ENCODE results near the gene SRI.

SRI gene

DNA sequence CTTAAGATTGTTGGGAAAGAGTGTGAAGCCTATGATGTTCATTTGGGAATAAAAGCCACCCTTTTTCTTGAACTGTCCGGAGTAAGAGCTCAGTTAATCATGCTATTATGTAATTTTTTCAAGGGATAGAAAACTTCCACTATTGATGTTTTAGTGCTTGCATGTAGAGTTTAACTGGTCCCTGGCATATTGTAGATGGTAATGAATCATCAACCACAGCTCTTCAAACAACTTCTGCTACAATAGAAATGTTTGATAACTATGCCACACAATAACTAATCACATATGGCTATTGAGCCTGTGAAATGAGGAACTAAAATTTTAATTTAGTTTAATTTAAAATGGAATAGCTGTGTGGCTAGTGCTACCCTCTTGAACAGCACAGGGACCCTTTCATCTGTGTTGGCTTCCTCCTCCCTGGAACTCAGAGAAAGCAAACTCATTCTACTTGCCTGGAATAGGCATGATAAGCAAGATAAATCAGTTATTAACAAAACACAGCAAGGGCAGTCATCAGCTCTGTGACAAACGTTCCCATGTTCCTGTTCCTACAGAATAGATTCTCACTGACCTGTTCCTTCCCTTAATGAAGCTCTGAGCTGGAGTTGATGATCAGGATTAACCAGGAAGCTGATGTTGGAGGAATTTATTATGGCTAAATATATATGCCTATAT lies 4.9 kb upstream of the SRI start:
- ATAC-seq: no peak

DNA sequence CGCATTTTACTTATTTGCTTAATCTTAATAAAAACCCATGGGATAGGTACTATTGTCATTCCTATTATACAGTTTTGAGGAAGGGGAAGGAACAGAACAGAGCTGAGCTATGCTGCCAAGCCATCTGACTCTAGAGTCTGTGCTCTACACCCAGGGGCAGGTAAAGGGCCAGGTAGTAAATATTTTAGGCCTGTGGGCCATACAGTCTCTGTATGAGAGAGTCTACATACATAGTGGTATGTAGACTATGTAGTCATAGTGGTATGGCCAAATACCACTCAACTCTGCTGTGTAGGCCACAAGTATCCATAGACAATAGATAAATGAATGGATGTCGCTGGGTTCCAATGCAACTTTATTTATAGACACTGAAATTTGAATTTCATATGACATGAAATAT lies 3.4 kb upstream of the SRI start:
- no peak for ATAC-seq

DNA sequence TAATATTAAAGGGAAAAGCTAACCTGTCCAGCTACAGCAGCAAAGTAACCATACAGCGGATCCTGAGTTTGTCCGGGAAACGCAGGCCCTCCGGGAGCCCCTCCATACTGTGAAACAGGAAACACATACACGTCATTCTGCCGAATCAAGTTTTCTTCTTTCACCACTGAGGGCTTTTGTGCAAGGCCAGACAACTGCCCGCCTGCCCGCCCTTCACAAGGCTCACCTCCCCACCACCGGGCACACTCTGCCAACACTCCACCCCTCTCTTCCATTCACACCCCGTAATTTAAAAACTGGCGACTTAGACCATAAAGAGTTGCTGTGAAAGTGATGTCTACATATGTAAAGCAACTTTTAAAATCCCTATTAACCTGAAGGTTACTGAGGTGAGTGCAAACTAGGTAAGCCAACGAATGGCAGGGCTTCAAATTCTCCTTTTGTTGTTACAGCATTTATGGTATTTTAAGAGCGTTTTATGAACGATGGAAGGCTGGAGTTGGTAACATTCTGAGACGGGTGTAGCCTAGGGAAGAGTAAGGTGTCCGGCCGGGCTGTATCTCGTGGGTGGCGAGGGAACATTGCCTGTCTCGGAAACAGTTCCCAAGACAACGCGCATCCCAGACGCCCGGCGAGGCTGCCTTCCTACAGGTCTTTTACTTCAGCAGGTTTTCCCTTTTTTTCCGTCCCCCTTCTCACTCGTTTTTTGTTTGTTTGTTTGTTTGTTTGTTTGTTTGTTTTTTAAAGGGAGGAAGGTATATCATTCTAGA lies 817 bp downstream of the SRI start:
- ATAC-seq: no peak

DNA sequence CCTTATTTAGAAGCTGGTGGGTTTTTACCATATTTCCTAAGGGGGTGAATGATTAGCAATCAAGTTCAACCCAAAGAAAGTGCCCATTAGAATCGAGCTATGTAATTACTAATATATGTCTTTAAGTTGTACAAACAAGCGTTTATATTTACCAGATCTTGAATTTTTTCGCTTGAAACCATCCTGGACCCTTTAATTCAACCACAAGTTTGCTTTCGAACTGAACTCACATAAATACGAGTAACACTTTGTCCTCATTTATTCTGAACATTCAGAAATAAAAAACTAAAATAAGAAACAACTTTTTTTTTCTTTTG lies 1.5 kb downstream of the SRI start:
- no peak for ATAC-seq

DNA sequence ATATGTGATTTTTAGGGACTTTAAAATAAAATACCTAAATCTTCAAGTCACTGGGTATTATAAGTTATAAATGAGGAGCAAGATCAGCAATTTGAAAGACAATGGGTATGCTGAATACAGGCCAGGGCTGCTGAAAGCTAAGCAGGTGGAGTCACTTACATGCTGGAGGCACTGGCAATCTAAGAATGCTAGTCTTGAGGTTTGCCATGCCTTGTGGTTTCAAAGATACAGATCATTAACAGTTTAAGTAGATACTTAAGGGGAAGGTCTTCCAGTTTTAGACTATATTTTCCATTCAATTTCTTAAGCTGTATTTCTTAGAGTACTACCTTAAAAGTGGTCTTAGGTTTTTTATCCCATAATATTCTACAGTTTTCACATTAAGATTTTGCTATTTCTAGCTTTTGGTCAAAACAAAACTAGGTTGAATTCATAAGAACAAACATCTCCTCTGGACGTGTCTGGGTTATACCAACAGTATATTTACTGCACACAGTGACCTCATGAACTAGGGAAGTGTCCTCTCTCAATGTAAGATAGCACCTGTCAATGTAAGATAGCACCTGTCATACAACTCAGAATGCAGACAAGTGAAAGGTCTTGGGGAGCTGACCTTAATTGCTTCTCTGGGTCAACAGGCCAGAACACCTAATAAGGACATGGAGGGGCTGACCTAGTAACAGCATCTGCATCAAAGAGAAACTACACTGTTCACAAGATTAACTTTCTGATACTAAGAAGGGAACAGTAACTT lies 2.0 kb downstream of the SRI start:
- peak in 1 of 2 donors; percentile 9 for ATAC-seq

DNA sequence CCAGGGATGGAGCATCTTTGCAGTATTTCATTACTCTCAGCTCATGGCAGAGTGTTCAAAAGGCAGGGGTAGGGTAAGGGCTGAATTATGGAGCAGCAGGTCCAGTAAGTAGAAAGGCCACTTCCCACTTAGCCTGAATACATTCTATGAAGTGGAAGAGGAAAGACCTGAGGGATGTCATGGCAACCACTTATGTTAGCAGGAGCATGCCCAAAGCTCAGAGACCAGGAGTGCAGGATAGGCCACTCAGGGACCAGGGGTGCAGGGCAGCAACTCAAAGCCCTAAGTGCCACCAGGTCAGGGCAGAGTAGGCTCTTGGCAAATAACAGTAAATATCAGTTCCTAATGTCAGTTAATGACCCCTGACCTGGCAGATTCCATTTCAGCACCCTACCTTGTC lies 3.6 kb downstream of the SRI start:
- no peak for ATAC-seq

DNA sequence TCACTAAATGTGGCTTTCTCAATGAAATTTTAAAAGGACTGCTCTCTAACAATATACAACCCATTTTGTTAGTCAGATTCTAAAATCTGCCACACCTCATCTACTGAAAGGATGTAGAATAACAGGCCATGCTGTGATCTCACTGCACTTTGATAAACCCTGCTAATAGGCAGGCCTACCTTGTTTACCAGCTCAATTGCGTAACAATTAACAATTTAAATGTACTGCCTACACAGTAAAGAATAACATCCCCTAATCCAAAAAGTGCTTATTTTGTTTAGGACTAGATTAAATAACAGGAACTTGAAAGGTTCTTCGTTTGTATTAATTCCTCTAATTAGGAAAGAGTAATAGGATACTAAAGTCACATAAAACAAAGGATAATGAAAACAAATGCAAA lies 4.5 kb downstream of the SRI start:
- ATAC-seq: no peak

DNA sequence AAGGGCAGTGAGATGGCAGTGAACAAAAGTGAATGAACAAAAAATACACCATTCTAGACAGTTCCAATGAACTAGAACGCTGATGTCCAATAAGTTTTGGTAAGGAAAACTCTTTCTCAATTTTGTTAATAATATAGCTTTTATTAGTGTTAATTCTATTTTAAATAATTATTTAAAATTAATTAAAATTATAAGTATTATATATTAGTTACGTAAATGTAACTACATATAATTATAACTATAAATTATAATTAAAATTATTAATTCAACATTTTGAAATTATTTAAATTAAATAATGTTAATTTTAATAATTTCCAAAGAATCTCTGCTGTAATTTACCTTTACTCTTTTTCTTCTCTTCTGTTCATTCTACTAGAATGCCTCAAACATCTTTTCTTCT lies 5.4 kb downstream of the SRI start:
- ATAC-seq: no peak

DNA sequence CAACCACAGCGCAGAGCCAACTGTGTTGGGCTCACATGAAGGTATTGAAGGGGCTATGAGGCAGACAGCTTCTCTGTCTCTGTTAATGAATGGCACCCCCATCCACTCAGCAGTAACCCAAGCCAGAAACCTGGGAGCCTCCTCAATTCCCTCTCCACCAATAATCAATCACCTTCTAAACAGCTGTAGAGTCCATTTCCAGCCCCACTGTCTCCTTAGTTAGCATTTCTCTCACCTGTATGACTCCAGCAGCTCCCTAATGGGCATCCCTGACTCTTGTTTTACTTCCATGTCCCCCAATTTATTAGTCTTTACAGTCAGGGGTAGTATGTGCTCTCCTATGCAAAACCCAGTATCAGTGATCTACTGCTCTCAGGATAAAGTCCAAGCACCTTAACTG lies 6.9 kb downstream of the SRI start:
- no peak for ATAC-seq

DNA sequence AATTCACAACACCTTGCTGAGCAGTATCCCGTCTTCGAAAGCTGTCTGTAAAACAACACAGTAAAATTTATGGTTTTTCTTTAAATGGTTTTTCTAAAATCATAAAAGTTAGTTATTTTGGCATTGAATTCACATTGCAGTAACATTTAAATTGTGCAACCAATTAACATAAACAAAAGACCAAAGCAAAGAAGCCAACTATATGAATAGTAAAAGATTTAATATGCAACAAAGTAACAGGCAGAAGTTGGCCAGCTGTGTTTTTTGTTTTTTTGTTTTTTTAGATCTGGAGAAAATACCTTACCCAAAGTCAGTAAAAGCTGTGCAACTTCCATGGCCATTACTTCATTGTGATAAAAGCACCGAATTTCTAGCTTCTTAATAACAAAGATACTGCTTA lies 11.3 kb downstream of the SRI start:
- ATAC-seq: no peak

DNA sequence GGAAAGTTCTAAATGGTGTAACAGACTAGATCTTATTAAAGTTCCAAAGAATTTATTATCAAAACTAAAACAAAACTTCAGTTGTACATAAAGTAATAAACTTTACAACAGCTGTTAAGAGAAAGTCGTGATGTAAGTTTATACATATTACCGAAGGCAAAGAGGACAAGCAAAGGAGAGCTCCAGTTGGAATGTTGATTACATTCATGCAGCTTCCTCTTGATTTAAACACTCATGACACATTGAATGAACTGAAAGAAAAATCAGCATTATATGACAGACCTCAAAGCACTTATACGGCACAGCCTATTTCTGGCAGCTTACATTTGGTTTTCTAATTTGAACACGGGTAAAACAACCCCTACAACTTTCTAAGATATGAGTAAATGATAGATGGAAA lies 13.6 kb downstream of the SRI start:
- ATAC-seq: no peak

DNA sequence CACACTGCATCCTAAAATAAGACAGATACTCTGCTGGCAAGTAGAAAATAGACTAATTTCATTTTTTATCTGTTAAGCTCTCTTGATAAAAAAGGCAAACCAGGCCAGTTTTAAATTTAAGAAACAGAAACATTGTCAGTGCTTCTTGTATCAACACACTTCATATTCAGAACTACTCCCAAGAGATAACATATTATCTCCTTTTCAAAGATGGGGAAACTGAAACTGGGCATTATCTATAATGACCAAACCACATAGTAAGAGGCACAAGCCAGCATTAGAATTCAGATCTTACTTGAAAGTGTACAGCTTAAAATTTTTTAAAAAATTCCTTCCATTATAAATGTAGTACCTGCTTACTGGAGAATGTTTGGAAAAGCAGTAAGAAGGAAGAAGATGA lies 14.7 kb downstream of the SRI start:
- ATAC-seq: no peak

DNA sequence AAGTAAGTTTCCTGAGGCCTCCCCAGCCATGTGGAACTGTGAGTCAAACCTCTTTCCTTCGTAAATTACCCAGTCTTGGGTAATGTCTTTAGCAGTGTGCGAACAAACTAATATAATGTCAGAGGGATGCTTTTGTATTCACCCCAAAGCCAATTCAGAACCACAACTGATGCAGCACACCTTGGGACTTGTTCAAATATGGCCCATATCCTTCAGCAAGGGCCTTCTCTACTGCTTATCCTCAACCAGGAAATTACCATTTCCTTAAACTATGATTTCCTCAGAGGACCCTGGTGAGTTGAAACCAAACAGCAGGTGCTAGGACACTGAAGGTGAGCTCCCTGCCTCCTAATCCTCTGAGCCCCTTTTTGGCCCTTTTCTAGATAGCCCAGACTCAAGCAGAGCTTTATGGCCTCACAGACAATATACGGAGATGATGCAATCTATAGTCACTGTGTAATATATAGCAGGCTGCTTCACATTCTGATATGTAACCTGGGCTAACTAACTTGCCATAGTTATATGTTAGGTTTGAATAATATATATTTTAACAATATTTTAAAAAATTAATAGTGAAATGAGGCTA lies 15.2 kb downstream of the SRI start:
- no peak for ATAC-seq

DNA sequence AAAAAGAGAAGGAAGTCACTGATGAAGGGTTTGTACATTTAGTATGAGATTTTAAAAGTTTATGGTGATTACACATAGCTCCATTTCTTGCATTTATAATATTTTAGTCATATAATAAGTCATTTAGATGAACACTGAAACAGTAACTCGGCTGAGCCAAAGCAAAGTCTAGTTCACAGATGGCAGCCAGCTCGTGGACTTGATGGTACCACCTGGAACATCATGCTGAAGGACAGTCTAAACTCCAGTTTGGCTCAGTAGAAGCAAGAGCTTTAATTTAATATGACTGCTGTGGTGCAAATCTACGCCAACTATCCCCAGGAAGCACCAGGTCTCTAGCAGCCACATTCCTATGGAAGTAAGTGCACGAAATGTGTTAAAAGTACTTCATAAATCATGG lies 16.4 kb downstream of the SRI start:
- no peak for ATAC-seq

DNA sequence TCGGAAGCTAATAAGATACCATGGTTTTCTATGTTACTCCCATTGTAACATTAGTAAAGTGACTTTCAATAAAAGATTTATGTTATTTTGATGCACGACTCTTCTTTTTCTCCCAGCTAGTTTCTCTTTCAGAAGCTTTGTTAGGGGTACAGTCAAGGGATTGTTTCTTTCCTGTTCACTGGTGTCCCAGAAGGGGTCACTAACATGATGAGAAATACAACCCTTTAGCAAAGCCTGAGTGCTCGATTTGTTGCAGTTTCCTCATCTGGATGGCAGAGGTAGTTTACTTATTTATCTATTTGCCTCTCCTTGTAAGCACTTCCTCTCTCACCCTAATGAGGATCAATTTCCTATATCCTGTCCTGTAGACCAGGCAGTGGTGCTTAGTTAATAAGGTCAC lies 17.0 kb downstream of the SRI start:
- no peak for ATAC-seq

DNA sequence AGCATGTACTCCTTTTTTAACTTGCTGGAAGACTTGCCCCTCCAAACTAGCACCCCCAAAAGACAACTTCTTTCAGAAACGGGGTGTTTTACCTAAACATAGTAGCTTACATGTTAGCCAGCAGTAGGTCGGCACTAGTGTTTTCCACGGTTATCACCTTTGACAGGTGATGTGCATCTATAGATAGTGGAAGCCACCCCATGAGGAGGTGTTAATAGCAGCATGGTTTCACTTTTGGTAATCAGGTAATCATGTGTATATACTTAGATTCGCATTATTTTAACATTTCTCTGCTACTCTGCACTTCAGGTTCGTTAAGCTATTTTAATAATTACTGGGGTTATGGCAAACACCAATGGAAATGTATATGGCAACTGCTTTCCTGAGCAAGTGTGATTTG lies 17.6 kb downstream of the SRI start:
- peak; percentile 46 to 49 for ATAC-seq

DNA sequence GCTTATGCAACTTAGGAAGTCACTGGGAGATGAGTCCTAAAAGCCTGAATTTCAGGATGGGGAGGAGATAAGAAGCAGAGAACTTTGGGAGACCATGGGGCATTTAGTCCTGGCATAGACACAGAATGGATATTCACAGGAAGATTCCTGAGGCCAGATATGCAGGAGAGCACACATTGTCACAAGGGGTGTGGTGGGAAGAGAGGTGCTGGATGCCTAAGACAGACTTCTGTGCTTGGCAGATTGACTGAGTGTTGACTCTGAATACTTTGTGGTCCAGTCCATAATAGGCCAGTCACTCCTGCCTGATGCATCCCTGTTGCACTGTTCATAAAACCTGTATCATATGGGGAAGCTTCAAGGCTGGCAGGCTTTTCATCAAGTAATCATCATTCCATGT lies 18.5 kb downstream of the SRI start:
- ATAC-seq: no peak

DNA sequence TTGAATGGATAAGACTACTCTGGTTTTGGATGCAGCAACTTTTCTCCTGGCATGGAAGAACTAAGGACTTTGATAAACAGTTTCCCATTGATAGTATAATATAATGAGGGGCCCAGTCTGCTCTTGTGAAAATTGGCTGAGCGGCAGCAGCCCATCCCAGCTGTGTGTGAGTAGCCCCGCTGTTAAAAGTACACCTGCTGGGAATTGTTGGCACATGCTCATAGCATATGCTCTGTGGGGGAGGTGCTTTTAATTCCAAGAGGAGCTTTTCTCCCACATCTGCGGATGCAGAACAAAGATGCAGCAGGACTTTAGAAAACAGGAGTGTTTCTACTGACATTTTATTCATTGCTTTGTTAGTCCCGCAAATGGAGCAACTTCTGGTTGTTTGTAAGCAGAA lies 19.0 kb downstream of the SRI start:
- no peak for ATAC-seq

DNA sequence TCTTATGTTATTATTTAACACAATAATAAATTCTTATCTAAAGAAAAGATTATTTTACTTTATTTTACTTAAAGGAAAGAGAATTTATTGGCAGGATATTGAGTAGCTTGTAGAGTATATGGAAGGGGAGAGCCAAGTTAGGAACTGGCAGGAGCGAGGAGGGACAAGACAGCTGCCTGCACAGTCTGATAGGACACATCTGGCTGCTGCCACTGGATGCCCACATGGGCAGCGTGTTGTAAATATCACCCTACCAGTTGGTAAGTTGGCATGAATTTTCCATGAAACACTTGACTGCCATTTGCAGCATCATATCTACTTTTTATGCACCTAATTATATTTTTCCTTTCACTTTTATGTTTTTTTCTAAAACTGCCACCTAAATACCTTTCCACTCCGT lies 19.6 kb downstream of the SRI start:
- ATAC-seq: no peak

DNA sequence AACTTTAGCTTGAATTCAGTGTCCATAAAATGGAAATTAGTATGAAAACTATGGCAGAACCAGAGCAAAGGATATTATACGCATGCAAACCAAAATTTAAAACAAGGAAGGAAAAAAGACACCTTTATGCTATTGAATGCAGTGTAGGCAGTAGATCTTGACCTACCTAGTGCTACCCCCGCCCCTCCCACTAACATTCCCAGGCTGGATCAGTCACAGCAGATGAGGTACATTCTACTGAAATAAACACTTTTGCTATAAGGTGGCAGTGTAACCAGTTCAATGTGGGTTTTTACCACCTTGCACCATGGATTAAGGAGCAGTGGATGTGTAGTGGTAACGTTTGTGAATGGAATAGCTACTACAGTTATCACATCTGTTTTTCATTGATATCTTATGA lies 27.9 kb downstream of the SRI start:
- no peak for ATAC-seq

DNA sequence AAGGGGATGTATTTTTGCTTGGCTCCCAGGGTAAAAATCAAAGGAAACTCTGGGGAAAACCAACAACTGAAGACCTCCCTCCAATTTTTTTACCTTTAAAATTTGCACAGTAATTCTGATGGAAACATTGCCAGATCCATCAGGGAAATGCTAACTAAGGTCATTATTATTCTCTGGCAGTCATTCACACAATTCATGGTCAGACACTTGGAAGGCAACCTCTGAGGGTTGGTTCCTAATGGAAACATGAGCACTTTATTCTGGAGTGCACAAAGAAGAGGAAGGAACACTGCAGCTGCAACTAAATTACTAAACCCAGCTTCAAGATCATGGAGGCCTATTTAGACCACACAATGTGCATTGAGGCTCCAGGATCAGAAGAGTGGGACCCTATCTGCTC lies 34.2 kb downstream of the SRI start:
- ATAC-seq: no peak

DNA sequence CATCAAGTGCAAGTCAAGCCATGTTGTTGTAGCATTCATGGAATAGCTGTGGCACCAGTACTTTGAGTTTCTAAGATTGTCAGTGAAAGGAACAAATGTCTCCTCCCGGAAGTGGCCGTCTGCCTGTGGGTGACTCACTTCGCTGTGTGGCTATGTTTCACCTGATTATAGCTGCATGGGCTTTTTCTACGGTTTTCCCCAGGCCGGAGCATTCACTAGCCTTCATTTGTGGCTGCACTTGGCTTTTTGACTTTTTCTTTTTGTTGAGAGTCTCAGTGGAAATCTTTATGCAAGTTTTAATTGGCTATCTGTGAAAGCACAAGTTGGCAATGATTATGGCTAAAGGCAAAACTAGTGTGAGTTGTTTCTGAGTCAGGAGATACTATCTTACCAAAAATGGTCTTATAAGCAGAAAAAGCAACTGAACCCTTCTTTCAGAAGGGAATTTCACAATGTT lies 35.0 kb downstream of the SRI start:
- ATAC-seq: peak in 1 of 2 donors; percentile 49

DNA sequence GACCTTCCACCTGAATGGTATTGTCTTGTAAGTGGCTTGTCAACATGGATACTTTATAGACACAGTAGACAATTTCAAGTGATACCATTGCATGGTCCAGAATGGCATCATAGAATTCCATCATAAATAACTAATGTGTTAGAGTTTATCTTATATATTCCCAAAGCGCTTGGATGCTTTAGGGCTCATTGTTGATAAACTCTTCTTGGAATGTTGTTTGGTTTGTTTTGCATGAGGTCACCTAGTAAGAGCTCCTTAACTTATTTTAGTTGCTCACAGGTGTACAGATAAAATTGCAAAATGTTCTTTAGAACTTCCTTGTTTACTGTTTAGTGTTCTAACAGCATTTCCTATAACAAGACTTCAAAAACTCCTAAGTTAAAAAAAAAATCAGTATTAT lies 36.8 kb downstream of the SRI start:
- ATAC-seq: no peak

DNA sequence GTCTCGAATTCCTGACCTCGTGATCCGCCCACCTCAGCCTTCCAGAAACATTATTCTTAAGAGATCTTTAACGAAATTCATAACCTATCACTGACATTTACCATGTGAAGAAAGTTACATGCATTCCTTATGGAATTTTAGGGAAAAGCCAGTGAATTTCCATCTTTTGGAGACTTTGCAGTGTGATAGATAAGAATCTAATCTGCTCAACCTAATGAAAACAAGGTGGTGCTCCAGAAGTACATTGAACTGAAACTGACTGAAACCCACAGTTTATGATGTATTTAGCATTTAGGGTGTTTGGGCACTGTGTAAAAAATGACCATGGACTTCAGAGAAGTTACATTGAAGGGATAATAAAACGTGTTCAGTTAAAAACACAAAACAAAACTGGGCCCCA lies 43.6 kb downstream of the SRI start:
- ATAC-seq: no peak
